ENCODE data around the gene DNAH1.

DNA sequence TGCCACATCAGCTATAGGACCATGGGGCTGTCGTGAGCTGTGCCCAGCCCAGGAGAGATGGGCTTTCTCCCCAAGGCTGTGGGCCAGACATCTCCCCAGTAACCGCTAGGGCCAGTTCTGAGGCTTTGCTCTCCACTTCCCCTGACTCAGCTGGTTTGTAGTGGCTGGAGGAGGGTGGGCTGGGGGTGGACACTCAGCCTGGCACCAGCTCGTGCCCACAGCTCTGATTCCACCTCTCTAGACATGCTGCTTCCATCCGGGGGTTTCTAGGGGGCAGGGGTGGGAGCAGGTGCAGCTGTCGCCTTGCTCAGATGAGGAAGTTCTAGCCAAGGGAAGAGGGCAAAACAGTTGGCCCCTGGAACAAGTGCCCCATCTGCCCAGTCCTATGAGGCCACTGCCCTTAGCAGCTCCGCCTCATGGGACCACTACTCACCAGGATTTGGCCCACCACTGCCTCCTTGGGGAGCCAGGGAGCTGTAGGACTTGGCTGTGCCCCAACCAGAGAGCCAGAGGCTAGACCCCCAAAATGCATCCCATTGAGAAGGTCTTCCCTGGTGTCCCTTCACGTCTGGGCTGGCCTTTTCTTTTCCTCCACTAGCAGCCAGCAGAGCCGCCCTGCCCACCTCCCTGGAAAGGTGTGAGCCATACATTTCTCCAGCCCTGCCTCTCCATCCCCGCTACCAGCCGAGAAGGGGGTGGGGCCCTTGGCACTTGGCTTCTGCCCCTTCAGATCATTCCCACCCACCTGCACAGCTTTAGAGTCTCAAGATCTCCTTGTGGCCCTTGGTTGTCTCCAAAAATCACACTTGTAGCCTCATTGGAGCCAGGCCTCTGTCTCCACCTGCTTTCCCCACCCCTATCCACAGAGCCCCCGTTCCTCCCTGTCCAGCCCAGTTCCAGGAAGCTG lies 18.6 kb upstream of the DNAH1 start:
- TF ChIP-seq, protein P1, sequence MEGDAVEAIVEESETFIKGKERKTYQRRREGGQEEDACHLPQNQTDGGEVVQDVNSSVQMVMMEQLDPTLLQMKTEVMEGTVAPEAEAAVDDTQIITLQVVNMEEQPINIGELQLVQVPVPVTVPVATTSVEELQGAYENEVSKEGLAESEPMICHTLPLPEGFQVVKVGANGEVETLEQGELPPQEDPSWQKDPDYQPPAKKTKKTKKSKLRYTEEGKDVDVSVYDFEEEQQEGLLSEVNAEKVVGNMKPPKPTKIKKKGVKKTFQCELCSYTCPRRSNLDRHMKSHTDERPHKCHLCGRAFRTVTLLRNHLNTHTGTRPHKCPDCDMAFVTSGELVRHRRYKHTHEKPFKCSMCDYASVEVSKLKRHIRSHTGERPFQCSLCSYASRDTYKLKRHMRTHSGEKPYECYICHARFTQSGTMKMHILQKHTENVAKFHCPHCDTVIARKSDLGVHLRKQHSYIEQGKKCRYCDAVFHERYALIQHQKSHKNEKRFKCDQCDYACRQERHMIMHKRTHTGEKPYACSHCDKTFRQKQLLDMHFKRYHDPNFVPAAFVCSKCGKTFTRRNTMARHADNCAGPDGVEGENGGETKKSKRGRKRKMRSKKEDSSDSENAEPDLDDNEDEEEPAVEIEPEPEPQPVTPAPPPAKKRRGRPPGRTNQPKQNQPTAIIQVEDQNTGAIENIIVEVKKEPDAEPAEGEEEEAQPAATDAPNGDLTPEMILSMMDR (IDR thresholded peaks at IDR 0.05): no peak
- no peak for TF ChIP-seq POLR2AphosphoS5 (IDR thresholded peaks at IDR 0.05)
